GM12878 (cell line): Measurements from ENCODE around the gene KRT10. TPM values are rescaled to one million over a fixed set of nuclear protein-coding genes. Genes with fewer than 3 reads are reported as not detected.

Experiments used
- ATAC-seq: fragments of 200-7000 bp; cut with Tn5 transposase; 3 replicates; pipeline ENCODE4 v1.9.1; 2020; ENCODE audit warnings: mild to moderate bottlenecking, moderate library complexity
- BruUV-seq: library from RNA; stranded (reverse); fragments of 400-500 nt; replicated peaks from 2 replicates; lab custom pipeline; 2021; lab: Mats Ljungman, UMichigan
- CTCF ChIA-PET: fragments of 300-600 bp; sonication (Branson Sonifier 250); formaldehyde crosslinking; extraction: SDS; loops from one replicate; lab custom pipeline; 2021; ENCODE audit warnings: inconsistent platforms; lab: Yijun Ruan, JAX
- POLR2A ChIA-PET: fragments of 350-600 bp; formaldehyde crosslinking; extraction: SDS; loops from one replicate; lab custom pipeline; 2021; ENCODE audit warnings: inconsistent platforms; lab: Charles Lee
- RAD21 ChIA-PET: fragments of 300-600 bp; sonication (Branson Sonifier 250); formaldehyde crosslinking; loops from one replicate; lab custom pipeline; 2023; ENCODE audit warnings: antibody characterized with exemption; ENCODE audit not compliant: unreplicated experiment; lab: Charles Lee
- SMC1A ChIA-PET: fragments of 300-600 bp; sonication (Branson Sonifier 250); formaldehyde crosslinking; loops from one replicate; lab custom pipeline; 2023; ENCODE audit not compliant: unreplicated experiment, uncharacterized antibody; lab: Charles Lee
- DNase-seq: peaks from one replicate; pipeline ENCODE4 v3.0.0-alpha.2; 2011; ENCODE audit warnings: low read depth, low spot score
- FAIRE-seq: peaks from 3 replicates; lab custom pipeline; 2011; peaks lifted over from hg19 to GRCh38; lab: Jason Lieb, UNC
- H2AFZ ChIP-seq: 2 replicates; pipeline ENCODE4 v1.6.0; 2011; ENCODE audit warnings: low read depth, low read length, control low read depth; ENCODE audit not compliant: control insufficient read depth
- H3K27ac ChIP-seq: 2 replicates; pipeline ENCODE4 v1.5.1; 2011; ENCODE audit warnings: control low read depth; ENCODE audit not compliant: control insufficient read depth, insufficient read depth
- H3K27me3 ChIP-seq, 2 experiments: replicated peaks in 1 of 2; 2 replicates each; pipeline versions ENCODE4 v1.6.0 to v1.6.1; 2011; ENCODE audit warnings: low read length in 1 of 2; ENCODE audit not compliant: control insufficient read depth in 2 of 2, insufficient read depth in 2 of 2
- H3K36me3 ChIP-seq, 2 experiments: 2 replicates each; pipeline ENCODE4 v1.5.1; 2011; ENCODE audit warnings: low read length in 1 of 2; ENCODE audit not compliant: control insufficient read depth in 2 of 2, insufficient read depth in 2 of 2
- H3K4me1 ChIP-seq: 2 replicates; pipeline ENCODE4 v1.6.1; 2011; ENCODE audit warnings: mild to moderate bottlenecking, low read length, moderate library complexity, mixed read lengths; ENCODE audit not compliant: control insufficient read depth, insufficient read depth
- H3K4me2 ChIP-seq: 2 replicates; pipeline ENCODE4 v1.6.0; 2011; ENCODE audit warnings: control low read depth; ENCODE audit not compliant: control insufficient read depth, insufficient read depth
- H3K4me3 ChIP-seq: fragments of 200-600 bp; sonication (generic); 2 replicates; pipeline ENCODE4 v1.5.1; 2016
- H3K79me2 ChIP-seq: 2 replicates; pipeline ENCODE4 v1.6.0; 2011; ENCODE audit warnings: low read length; ENCODE audit not compliant: control insufficient read depth, insufficient read depth
- H3K9ac ChIP-seq: 2 replicates; pipeline ENCODE4 v1.8.0; 2011; ENCODE audit warnings: low read length, control low read depth, mixed read lengths; ENCODE audit not compliant: control insufficient read depth, insufficient read depth
- H3K9me3 ChIP-seq: replicated peaks from 3 replicates; pipeline ENCODE4 v1.5.1; 2011; ENCODE audit warnings: mild to moderate bottlenecking, low read length; ENCODE audit not compliant: control insufficient read depth, insufficient read depth
- H4K20me1 ChIP-seq: 2 replicates; pipeline ENCODE4 v1.6.0; 2011; ENCODE audit not compliant: control insufficient read depth, insufficient read depth
- CBFB ChIP-seq: IDR thresholded peaks from 2 replicates; pipeline ENCODE4 v1.6.1; 2016; ENCODE audit warnings: antibody characterized with exemption, low read depth
- CHD4 ChIP-seq: fragments of 200-600 bp; sonication (generic); IDR thresholded peaks from 2 replicates; pipeline ENCODE4 v1.6.1; 2016; ENCODE audit warnings: mild to moderate bottlenecking
- ETV6 ChIP-seq, 2 experiments: fragments of 450-650 bp in 1 of 2; IDR thresholded peaks in 1 of 2; conservative IDR thresholded peaks in 1 of 2; 2 replicates each; pipeline ENCODE4 v1.6.1; 2014; ENCODE audit warnings: antibody characterized with exemption in 1 of 2, borderline replicate concordance in 1 of 2, low read depth in 1 of 2, mild to moderate bottlenecking in 1 of 2, moderate library complexity in 1 of 2
- HCFC1 ChIP-seq: fragments of 150-350 bp; IDR thresholded peaks from 2 replicates; pipeline ENCODE4 v1.6.1; 2014; ENCODE audit warnings: low read length
- IKZF2 ChIP-seq, 2 experiments: fragments of 450-650 bp; IDR thresholded peaks; 2 replicates each; pipeline ENCODE4 v1.6.1; 2017; ENCODE audit warnings: mild to moderate bottlenecking in 2 of 2, moderate library complexity in 2 of 2
- RFX5 ChIP-seq: IDR thresholded peaks from 2 replicates; pipeline ENCODE4 v1.6.1; 2011; ENCODE audit warnings: low read depth, low read length, improper control_type of control experiment
- WGBS: methylation state at CpG from one replicate; pipeline ENCODE4 v1.1.6; 2016; ENCODE audit warnings: low lambda C conversion rate; ENCODE audit not compliant: insufficient replicate concordance, insufficient coverage; ENCODE audit errors: missing lambda C conversion rate; 5-methylcytosine and 5-hydroxymethylcytosine counted together
- in situ Hi-C: fragments of 300-500 bp; cut with MboI; formaldehyde crosslinking; loops from 9 replicates; pipeline ENCODE4 v1.14.3; 2018; ENCODE audit warnings: mixed read lengths
- intact Hi-C: fragments of 100-400 bp; cut with micrococcal nuclease; formaldehyde crosslinking; loops from one replicate; pipeline ENCODE4 v1.14.2; 2022; ENCODE audit not compliant: unreplicated experiment
- polyA plus RNA-seq, 11 experiments: library from polyadenylated mRNA; depleted of rRNA in 4 of 11; unstranded in 6 of 11; stranded (reverse) in 5 of 11; fragments of >200 nt; fragmentation: Nextera tagmentation in 4 of 11; fragmentation: Illumina TruSeq in 1 of 11; extraction: Ambion mirVana in 4 of 11; extraction: Trizol in 1 of 11; gene quantifications; 1 replicate in 1 of 11; 2 replicates in 10 of 11; pipeline versions ENCODE4 v1.2.1 to v1.2.3, GENCODE V29; 2011 to 2016; ENCODE audit warnings: inconsistent platforms in 2 of 11, missing spikeins in 2 of 11, low read depth in 1 of 11
- total RNA-seq, 4 experiments: library from RNA; depleted of rRNA in 3 of 4; stranded (reverse); fragments of >200 nt in 3 of 4; fragmentation: Illumina TruSeq in 1 of 4; extraction: Trizol in 1 of 4; gene quantifications; 2 replicates each; pipeline versions ENCODE4 v1.2.1 to v1.2.3, GENCODE V29; 2013 to 2021
- TF ChIP-seq, protein P1 (sequence below): IDR thresholded peaks from 2 replicates; pipeline ENCODE4 v1.6.1; 2011; ENCODE audit warnings: mild to moderate bottlenecking, low read depth, low read length, moderate library complexity; ENCODE audit not compliant: insufficient replicate concordance
- TF ChIP-seq, protein P2 (sequence below): fragments of 450-650 bp; IDR thresholded peaks from 2 replicates; pipeline ENCODE4 v1.6.1; 2017; ENCODE audit warnings: mild to moderate bottlenecking, moderate library complexity

The KRT10 gene
- total and polyA plus RNA-seq, 10 of the 15 experiments (the other 5 are each of a cell fraction or from before 2014, with no cell fraction given): 10.8 to 98.5 (median 23.9) TPM

DNA sequence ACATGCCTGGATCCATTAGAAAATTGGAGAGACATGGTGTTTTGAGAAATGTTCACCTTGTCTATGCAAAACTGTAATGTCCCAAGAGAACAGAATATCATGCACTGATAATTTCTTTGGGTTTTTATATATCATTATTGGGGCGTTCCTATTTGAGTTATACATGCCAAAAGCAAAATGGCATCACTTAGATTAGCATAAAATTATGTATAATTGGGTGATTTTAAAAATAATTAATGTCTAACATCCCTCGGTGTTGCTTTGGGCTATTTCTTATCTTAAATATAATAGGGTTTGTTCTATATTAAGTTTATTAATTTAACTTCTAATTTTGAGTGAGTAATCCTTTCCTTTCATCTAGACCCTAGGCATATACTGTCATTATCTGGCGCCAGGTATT lies 22.6 kb downstream of the KRT10 start, which contains the start of gene KRT28:
Gene KRT28, minus strand, starts transcription at position 101 of the 400 bp plus-strand sequence. Its CDS starts 66 bp downstream, at position 35.
- in situ Hi-C loops: loop anchor here (5.0 kb wide), 2 partner anchors 183 to 862 kb away; no protein-coding TSS in a partner anchor
- no peaks in the 10 kb centered on the region for H3K79me2 ChIP-seq
- TF ChIP-seq IKZF2 (IDR thresholded peaks at IDR 0.05): no peak
- TF ChIP-seq, all 136 proteins: peak for 0
- ChIA-PET RAD21 (interaction anchor here (1.0 kb wide), 1 partner anchor 175 kb away, joined by 3 read pairs; no protein-coding TSS in a partner anchor), POLR2A (no interaction called here), SMC1A (no interaction called here), CTCF (interaction anchor here (1.2 kb wide), 1 partner anchor 180 kb away, joined by 4 read pairs; no protein-coding TSS in a partner anchor)
- Histone ChIP-seq H4K20me1 (no peaks in the 10 kb centered on the region), H3K36me3 (no peaks in the 10 kb centered on the region), H3K27me3 (peaks cover 2 to 16% of the 10 kb centered on the region in 2 experiments; a peak in 2 of 4 replicates), H3K9me3 (no peaks in the 10 kb centered on the region), H3K27ac (no peak within 1 kb of the TSS), H3K4me3 (no peak within 1 kb of the TSS), H3K4me1 (no peaks in the 10 kb centered on the region), H3K9ac (no peak within 1 kb of the TSS), H2AFZ (no peak within 1 kb of the TSS), H3K4me2 (no peak within 1 kb of the TSS)
- intact Hi-C loops: loop anchor here (5.0 to 10.0 kb wide), 4 partner anchors 57 to 862 kb away; no protein-coding TSS in a partner anchor
- no TSS peak for BruUV-seq
- ATAC-seq: no peak
- 8% methylated on average over 3 of the region's 3 CpGs for WGBS
- FAIRE-seq: no peak
- no peak for DNase-seq

DNA sequence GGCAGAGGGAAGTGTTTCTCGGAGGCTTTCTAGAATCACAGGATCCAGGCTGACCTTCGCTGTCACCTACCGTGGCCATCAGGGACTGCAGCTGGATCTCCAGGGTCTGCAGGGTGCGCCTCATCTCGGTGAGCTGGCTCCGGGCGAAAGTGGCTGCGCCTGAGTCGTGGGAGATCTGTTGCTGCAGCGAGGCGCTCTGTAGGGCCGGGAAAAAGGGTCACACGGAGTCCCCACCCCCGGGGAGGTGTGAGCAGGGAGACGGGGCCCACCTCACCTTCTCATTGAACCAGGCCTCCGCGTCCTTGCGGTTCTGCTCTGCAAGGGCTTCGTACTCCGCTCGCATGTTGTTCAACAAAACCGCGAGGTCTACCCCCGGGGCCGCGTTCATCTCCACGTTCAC lies 25.6 kb downstream of the KRT10 start:
- intact Hi-C loops (loop anchor here (10.0 kb wide), 1 partner anchor 252 kb away; no protein-coding TSS in a partner anchor), in situ Hi-C loops (no loop called here)
- Histone ChIP-seq H3K9ac (no peak overlapping the region), H3K27ac (no peak overlapping the region), H3K27me3 (peaks cover 2 to 11% of the 10 kb centered on the region in 2 experiments; a peak in 2 of 4 replicates), H3K4me3 (no peak overlapping the region), H2AFZ (no peak overlapping the region), H3K79me2 (no peaks in the 10 kb centered on the region), H4K20me1 (no peaks in the 10 kb centered on the region), H3K4me2 (no peak overlapping the region), H3K9me3 (no peaks in the 10 kb centered on the region), H3K36me3 (no peaks in the 10 kb centered on the region), H3K4me1 (no peaks in the 10 kb centered on the region)
- FAIRE-seq (no peak), ATAC-seq (no peak), DNase-seq (no peak)
- WGBS: 63% methylated on average over 27 of the region's 27 CpGs
- POLR2A ChIA-PET: no interaction called here
- BruUV-seq: no TSS peak
- RAD21 ChIA-PET: no interaction called here
- SMC1A ChIA-PET: no interaction called here
- CTCF ChIA-PET: interaction anchor here (1.5 kb wide), 1 partner anchor 752 kb away, joined by 3 read pairs; no protein-coding TSS in a partner anchor
- TF ChIP-seq HCFC1: no peak
- TF ChIP-seq, protein P1, sequence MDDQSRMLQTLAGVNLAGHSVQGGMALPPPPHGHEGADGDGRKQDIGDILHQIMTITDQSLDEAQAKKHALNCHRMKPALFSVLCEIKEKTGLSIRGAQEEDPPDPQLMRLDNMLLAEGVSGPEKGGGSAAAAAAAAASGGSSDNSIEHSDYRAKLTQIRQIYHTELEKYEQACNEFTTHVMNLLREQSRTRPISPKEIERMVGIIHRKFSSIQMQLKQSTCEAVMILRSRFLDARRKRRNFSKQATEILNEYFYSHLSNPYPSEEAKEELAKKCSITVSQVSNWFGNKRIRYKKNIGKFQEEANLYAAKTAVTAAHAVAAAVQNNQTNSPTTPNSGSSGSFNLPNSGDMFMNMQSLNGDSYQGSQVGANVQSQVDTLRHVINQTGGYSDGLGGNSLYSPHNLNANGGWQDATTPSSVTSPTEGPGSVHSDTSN: no peak
- TF ChIP-seq, protein P2, sequence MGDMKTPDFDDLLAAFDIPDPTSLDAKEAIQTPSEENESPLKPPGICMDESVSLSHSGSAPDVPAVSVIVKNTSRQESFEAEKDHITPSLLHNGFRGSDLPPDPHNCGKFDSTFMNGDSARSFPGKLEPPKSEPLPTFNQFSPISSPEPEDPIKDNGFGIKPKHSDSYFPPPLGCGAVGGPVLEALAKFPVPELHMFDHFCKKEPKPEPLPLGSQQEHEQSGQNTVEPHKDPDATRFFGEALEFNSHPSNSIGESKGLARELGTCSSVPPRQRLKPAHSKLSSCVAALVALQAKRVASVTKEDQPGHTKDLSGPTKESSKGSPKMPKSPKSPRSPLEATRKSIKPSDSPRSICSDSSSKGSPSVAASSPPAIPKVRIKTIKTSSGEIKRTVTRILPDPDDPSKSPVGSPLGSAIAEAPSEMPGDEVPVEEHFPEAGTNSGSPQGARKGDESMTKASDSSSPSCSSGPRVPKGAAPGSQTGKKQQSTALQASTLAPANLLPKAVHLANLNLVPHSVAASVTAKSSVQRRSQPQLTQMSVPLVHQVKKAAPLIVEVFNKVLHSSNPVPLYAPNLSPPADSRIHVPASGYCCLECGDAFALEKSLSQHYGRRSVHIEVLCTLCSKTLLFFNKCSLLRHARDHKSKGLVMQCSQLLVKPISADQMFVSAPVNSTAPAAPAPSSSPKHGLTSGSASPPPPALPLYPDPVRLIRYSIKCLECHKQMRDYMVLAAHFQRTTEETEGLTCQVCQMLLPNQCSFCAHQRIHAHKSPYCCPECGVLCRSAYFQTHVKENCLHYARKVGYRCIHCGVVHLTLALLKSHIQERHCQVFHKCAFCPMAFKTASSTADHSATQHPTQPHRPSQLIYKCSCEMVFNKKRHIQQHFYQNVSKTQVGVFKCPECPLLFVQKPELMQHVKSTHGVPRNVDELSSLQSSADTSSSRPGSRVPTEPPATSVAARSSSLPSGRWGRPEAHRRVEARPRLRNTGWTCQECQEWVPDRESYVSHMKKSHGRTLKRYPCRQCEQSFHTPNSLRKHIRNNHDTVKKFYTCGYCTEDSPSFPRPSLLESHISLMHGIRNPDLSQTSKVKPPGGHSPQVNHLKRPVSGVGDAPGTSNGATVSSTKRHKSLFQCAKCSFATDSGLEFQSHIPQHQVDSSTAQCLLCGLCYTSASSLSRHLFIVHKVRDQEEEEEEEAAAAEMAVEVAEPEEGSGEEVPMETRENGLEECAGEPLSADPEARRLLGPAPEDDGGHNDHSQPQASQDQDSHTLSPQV: no peak
- TF ChIP-seq ETV6 (conservative IDR thresholded peaks at IDR 0.05 in 1 of 2, IDR thresholded peaks at IDR 0.05 in 1 of 2; ENCODE audit: borderline replicate concordance in 1 of 2, low read depth in 1 of 2): no peak
- no peak for TF ChIP-seq CHD4
- no peak for TF ChIP-seq RFX5
- TF ChIP-seq CBFB: no peak
